ENCODE measurements around the gene MMD2. TPM values are rescaled to one million over a fixed set of nuclear protein-coding genes. Genes with fewer than 3 reads are reported as not detected.

Gene MMD2
- total and polyA plus RNA-seq, 2 of the 8 experiments (the other 6 are each of a cell fraction or from before 2014, with no cell fraction given), result 0.14 TPM; not detected in 1

DNA sequence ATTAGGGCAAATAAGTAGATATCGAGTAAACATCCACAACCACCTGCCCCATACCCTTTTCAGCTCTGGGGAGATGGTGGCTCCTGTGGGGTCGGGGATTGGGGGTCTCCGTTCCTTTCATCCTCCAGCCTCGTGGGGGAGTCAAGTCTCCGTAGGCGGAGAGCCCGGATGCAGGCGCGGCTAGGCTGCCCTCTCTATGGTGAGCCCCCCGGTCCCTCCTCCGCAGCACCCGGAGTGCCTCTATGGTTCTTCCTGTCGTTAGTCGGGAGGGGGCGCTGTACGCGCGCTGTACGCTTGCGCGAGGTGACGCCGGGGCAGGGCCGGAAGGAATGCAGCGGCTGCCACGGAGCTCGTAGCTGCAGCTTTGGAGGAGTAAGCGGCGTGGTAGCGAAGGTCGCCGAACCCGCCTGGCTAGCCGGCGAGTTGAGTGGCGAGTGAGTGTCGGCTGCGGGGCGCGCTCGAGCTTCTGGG, 14.8 kb upstream of the MMD2 start:
- Histone ChIP-seq H2BK12ac (ENCODE audit: low read depth, low read length) (no peak overlapping the region), H3K56ac (replicated peaks; ENCODE audit: insufficient read length, low read depth, low read length) (peak overlapping the region; percentile 59), H4K20me1 (replicated peaks in 1 of 2; ENCODE audit: control insufficient read depth in 1 of 2, insufficient read depth in 2 of 2, low read length in 2 of 2) (no peaks in the 10 kb centered on the region), H3K18ac (ENCODE audit: extremely low read depth, low read length) (peak overlapping the region; percentile 78; the same call in 1 of the 2 replicates), H3K9me3 (ENCODE audit: insufficient read depth in 2 of 2, low read depth in 1 of 2, low read length in 1 of 2) (no peaks in the 10 kb centered on the region), H3K14ac (ENCODE audit: insufficient read length) (no peak overlapping the region), H2BK120ac (replicated peaks; ENCODE audit: low read depth, low read length) (no peak overlapping the region), H3K36me3 (ENCODE audit: control insufficient read depth in 2 of 4, insufficient read depth in 4 of 4, low read length in 3 of 4) (peaks cover 0 to 17% (median 7%) of the 10 kb centered on the region in 4 experiments; a peak in 5 of 8 replicates), H2AK5ac (ENCODE audit: low read depth, low read length) (no peak overlapping the region), H3K9ac (replicated peaks in 1 of 4; ENCODE audit: extremely low read depth in 1 of 4, low read depth in 3 of 4, low read length in 3 of 4) (peak overlapping the region; percentile 60 to 67 (median 62); a peak in 5 of 7 replicates), H4K5ac (ENCODE audit: insufficient read length, low read depth, low read length) (peak overlapping the region; percentile 60), H2BK20ac (ENCODE audit: low read length) (no peak overlapping the region), H3K4me3 (ENCODE audit: extremely low read depth in 1 of 4, insufficient read depth in 2 of 4, low read depth in 3 of 4, low read length in 4 of 4) (peak overlapping the region; percentile 54 to 85 (median 63)), H3K4ac (replicated peaks; ENCODE audit: insufficient read length, low read depth, low read length) (no peak overlapping the region), H3K23ac (ENCODE audit: insufficient read length) (no peak overlapping the region), H2AFZ (ENCODE audit: low read length) (no peak overlapping the region), H4K91ac (replicated peaks; ENCODE audit: insufficient read length, low read length) (no peak overlapping the region), H3K79me2 (ENCODE audit: control insufficient read depth in 1 of 2, insufficient read depth in 2 of 2, low read length in 2 of 2) (peaks cover 0 to 4% of the 10 kb centered on the region in 2 experiments; a peak in 2 of 4 replicates), H2BK5ac (ENCODE audit: low read depth, low read length) (no peak overlapping the region), H3K27ac (ENCODE audit: low read depth, low read length) (no peak overlapping the region), H4K8ac (ENCODE audit: extremely low read depth, insufficient read depth, low read length) (peak overlapping the region; percentile 80; the same call in 1 of the 2 replicates), H3K79me1 (ENCODE audit: low read depth, low read length) (no peaks in the 10 kb centered on the region), H2BK15ac (ENCODE audit: low read length) (no peak overlapping the region), H3K4me1 (replicated peaks in 1 of 4; ENCODE audit: control insufficient read depth in 3 of 4, insufficient read depth in 4 of 4, low read length in 3 of 4) (no peaks in the 10 kb centered on the region), H3K4me2 (ENCODE audit: insufficient read depth in 1 of 2, low read depth in 2 of 2, low read length in 2 of 2) (peak overlapping the region in 1 of 2 experiments; percentile 64; a peak in 2 of 4 replicates), H3K27me3 (replicated peaks in 1 of 4; ENCODE audit: control insufficient read depth in 3 of 4, extremely low read depth in 1 of 4, insufficient read depth in 3 of 4, low read length in 3 of 4) (no peaks in the 10 kb centered on the region), H3K23me2 (ENCODE audit: low read depth, low read length) (no peaks in the 10 kb centered on the region; the same call in 1 of the 2 replicates)
- 6% methylated on average over 26 of the region's 41 CpGs; no CpG with 5 or more reads in 1 of the 2 experiments for WGBS, 2 experiments (ENCODE audit: extremely low coverage in 1 of 2, insufficient coverage in 1 of 2, insufficient read length in 1 of 2, insufficient replicate concordance in 2 of 2, low coverage in 1 of 2, low lambda C conversion rate in 2 of 2, missing lambda C conversion rate in 1 of 2)
- CTCF ChIA-PET (ENCODE audit: partially characterized antibody), result interaction anchor here (0.6 to 4.8 kb wide), 34 partner anchors 9 to 204 kb away, joined by 3 to 57 read pairs (median 4); partner anchors contain the start of genes RADIL and RBAK
- POLR2A ChIA-PET (ENCODE audit: partially characterized antibody), result interaction anchor here (1.0 to 1.3 kb wide), 5 partner anchors 10 to 113 kb away, joined by 3 to 6 read pairs (median 4); partner anchors contain the start of gene RBAK
- FAIRE-seq, result no peak
- peak; percentile 85 to 97 for DNase-seq (ENCODE audit: low read depth in 1 of 2, low spot score in 2 of 2)
- TF ChIP-seq, protein P1, sequence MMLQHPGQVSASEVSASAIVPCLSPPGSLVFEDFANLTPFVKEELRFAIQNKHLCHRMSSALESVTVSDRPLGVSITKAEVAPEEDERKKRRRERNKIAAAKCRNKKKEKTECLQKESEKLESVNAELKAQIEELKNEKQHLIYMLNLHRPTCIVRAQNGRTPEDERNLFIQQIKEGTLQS (IDR thresholded peaks at IDR 0.05; ENCODE audit: insufficient read depth, low read depth, low read length), result no peak
- no peak for TF ChIP-seq TEAD4 (IDR thresholded peaks at IDR 0.05; ENCODE audit: low read depth, low read length)
- peak; percentile 30; the same call in 1 of the 2 replicates for TF ChIP-seq BACH1 (IDR thresholded peaks at IDR 0.05; ENCODE audit: low read length)
- no peak for TF ChIP-seq CBX8 (IDR thresholded peaks at IDR 0.05; ENCODE audit: borderline replicate concordance, low read depth, low read length)
- no peak for TF ChIP-seq JUN (IDR thresholded peaks at IDR 0.05; ENCODE audit: low read depth, low read length)

Measured in H1 (cell line).